Left colon (tissue), 2 donors: Measurements from ENCODE around the gene CCDC142. TPM values are rescaled to one million over a fixed set of nuclear protein-coding genes. Genes with fewer than 3 reads are reported as not detected.

Source experiments
- ATAC-seq: fragments of 200-7000 bp; cut with Tn5 transposase; one replicate; pipeline ENCODE4 v1.9.1; 2020; ENCODE audit warnings: mild to moderate bottlenecking, moderate library complexity
- DNase-seq, 2 donors: peaks; one replicate each; pipeline ENCODE4 v3.0.0-alpha.2; 2020
- intact Hi-C, 2 donors: fragments of 100-400 bp; cut with DNase I in 1 of 2; cut with micrococcal nuclease in 1 of 2; formaldehyde crosslinking; loops; one replicate each; pipeline versions ENCODE4 v1.11.2 to v1.14.0; 2022; cut with DNase I, micrococcal nuclease
- total RNA-seq, 2 donors: library from RNA; stranded (reverse); fragmentation: NEBNext Ultra II Directional; extraction: Animal tissue kit (Norgen Biotek cat#: 25700); gene quantifications; one replicate each; pipeline ENCODE4 v1.2.1, GENCODE V29; 2021
- donor health status: DM: no; HTN: no; CAD: no.
- donor health status: DM: yes; HTN: yes; CAD: no.

The CCDC142 gene
- total RNA-seq, 2 donors from 2014 or later = 22.4 to 23.9 TPM

GRCh38 chr2:74515271-74515980 lies 32.6 kb upstream of the CCDC142 start:
- intact Hi-C loops = no loop called here
- peak; percentile 55 for ATAC-seq
- DNase-seq = no peak

GRCh38 chr2:74514368-74515270 lies 31.8 kb upstream of the CCDC142 start, which contains the start of gene TLX2:
TSS of gene TLX2 (plus strand) at chr2:74514450. CDS start at chr2:74514807, 357 bp downstream.
- DNase-seq (no peak), ATAC-seq (peak; percentile 8)
- intact Hi-C loops = no loop called here

- ATAC-seq (peak; percentile 5), DNase-seq (no peak)
- intact Hi-C loops = no loop called here
Measured at GRCh38 chr2:74513605-74514367, 31.0 kb upstream of the CCDC142 start.

GRCh38 chr2:74512744-74513604 lies 30.2 kb upstream of the CCDC142 start:
- DNase-seq (no peak), ATAC-seq (no peak)
- intact Hi-C loops = no loop called here

GRCh38 chr2:74511104-74511989 lies 28.5 kb upstream of the CCDC142 start:
- intact Hi-C loops = no loop called here
- ATAC-seq = no peak
- DNase-seq = no peak

- ATAC-seq (no peak), DNase-seq (no peak)
- intact Hi-C loops = no loop called here
Measured at GRCh38 chr2:74510272-74510671, 27.5 kb upstream of the CCDC142 start.

- intact Hi-C loops = no loop called here
- peak; percentile 52 for ATAC-seq
- peak; percentile 60 to 63 for DNase-seq
Measured at GRCh38 chr2:74507926-74508520, 25.2 kb upstream of the CCDC142 start.

- DNase-seq (peak; percentile 100), ATAC-seq (peak; percentile 89)
- intact Hi-C loops = no loop called here
Measured at GRCh38 chr2:74507145-74507925, 24.5 kb upstream of the CCDC142 start, which contains the start of gene PCGF1. TSS of gene PCGF1 (minus strand) at chr2:74507695. CDS start at chr2:74507668, 27 bp downstream.

GRCh38 chr2:74505448-74506246 lies 22.8 kb upstream of the CCDC142 start:
- DNase-seq = no peak
- intact Hi-C loops = no loop called here
- no peak for ATAC-seq

GRCh38 chr2:74504591-74504990 lies 21.8 kb upstream of the CCDC142 start:
- intact Hi-C loops = no loop called here
- ATAC-seq (no peak), DNase-seq (no peak)

- ATAC-seq = no peak
- intact Hi-C loops = no loop called here
- no peak for DNase-seq
Measured at GRCh38 chr2:74503506-74504475, 21.0 kb upstream of the CCDC142 start.

GRCh38 chr2:74502720-74503505 lies 20.1 kb upstream of the CCDC142 start:
- intact Hi-C loops = no loop called here
- DNase-seq (peak; percentile 87 to 91), ATAC-seq (peak; percentile 69)

GRCh38 chr2:74502147-74502719 lies 19.4 kb upstream of the CCDC142 start:
- DNase-seq (peak; percentile 72 to 80), ATAC-seq (peak; percentile 71)
- intact Hi-C loops = no loop called here
